ENCODE results near the gene PDCD7. TPM values are rescaled to one million over a fixed set of nuclear protein-coding genes. Genes with fewer than 3 reads are reported as not detected.

The PDCD7 gene
- total and polyA plus RNA-seq, 2 of the 13 experiments (the other 11 are each of a cell fraction or from before 2014, with no cell fraction given): 10.1 to 14.7 TPM

DNA sequence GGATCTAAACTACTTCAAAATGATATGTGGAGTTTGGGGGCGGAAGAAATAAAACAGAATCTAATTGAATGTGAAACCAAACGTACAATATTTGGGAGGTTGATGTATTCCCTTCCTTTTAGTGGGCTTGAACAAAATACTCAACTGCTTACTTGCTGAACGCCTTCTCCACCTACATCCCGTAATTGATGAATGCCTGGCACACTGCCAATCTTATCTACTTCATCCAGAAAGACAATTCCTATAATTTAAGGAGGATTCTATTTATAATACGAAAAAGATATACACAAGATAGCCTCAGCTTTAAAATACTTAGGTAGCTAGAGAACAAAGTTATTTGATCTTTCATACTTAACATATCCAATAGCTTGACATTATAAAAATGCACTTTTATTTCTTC is 23.1 kb upstream of the PDCD7 start:
- in situ Hi-C loops (cut with HindIII; ENCODE audit: extremely low pct_ligation_motif_present, low pct_unique_long_range_greater_than_20kb): no loop called here
- no TSS peak for BruUV-seq (replicated peaks)

DNA sequence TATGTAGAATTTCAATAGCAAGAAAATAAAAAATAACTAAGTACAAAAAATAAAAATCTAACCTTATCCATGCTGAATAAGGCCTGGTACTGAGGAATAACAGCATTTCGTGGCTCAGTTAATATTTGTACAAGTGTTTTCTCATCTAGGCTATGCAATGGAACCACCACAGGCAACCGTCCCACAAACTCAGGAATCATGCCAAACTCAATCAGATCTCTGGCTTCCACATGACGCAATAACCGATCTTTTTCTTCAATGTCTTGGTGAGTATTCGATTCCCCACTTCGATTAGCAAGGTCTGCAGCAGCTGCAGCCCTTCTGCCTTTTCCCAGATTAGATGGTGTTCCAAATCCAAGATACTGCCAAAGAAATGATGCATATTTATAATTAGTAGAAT is 21.1 kb upstream of the PDCD7 start:
- Histone ChIP-seq H3K4me3 (replicated peaks in 1 of 3; ENCODE audit: insufficient read depth in 1 of 3, low read depth in 2 of 3, low read length in 3 of 3) (no peak overlapping the region), H3K9ac (ENCODE audit: insufficient read depth, low read depth, low read length) (no peak overlapping the region), H3K27me3 (ENCODE audit: control insufficient read depth in 1 of 2, insufficient read depth in 2 of 2, low read length in 2 of 2) (no peaks in the 10 kb centered on the region), H3K4me2 (ENCODE audit: low read depth, low read length) (no peak overlapping the region), H3K79me2 (ENCODE audit: insufficient read depth, low read length) (no peaks in the 10 kb centered on the region), H3K36me3 (replicated peaks in 1 of 2; ENCODE audit: control insufficient read depth in 1 of 2, insufficient read depth in 2 of 2, low read length in 2 of 2) (peaks cover 16 to 66% of the 10 kb centered on the region in 2 experiments), H3K4me1 (ENCODE audit: insufficient read depth, low read length) (no peaks in the 10 kb centered on the region), H2AFZ (ENCODE audit: low read length) (no peak overlapping the region), H3K27ac (ENCODE audit: extremely low read length, insufficient read depth, low read length) (no peak overlapping the region), H4K20me1 (ENCODE audit: insufficient read depth, low read length) (no peaks in the 10 kb centered on the region), H3K9me3 (ENCODE audit: low read length) (no peaks in the 10 kb centered on the region)
- intact Hi-C loops (cut with micrococcal nuclease; ENCODE audit: unreplicated experiment): no loop called here
- CTCF ChIA-PET (ENCODE audit: low intra/inter-chr PET ratio, low total read pairs): no interaction called here
- TF ChIP-seq ONECUT2 (CRISPR knock-in tag; IDR thresholded peaks at IDR 0.05) (no peak), CEBPB (IDR thresholded peaks at IDR 0.05; ENCODE audit: borderline replicate concordance, low read depth, low read length) (peak; percentile 64)
- ATAC-seq: no peak
- POLR2A ChIA-PET: no interaction called here
- BruUV-seq (replicated peaks): no TSS peak
- no peak for DNase-seq (ENCODE audit: low spot score)
- 95% methylated on average over 6 of the region's 6 CpGs for WGBS (ENCODE audit: low lambda C conversion rate)
- no peak for FAIRE-seq
- in situ Hi-C loops (cut with HindIII; ENCODE audit: extremely low pct_ligation_motif_present, low pct_unique_long_range_greater_than_20kb): no loop called here

More for the DNA sequence above, 23.1 kb upstream of the PDCD7 start:
- Histone ChIP-seq H2AFZ (ENCODE audit: low read length) (no peak overlapping the region), H3K36me3 (replicated peaks in 1 of 2; ENCODE audit: control insufficient read depth in 1 of 2, insufficient read depth in 2 of 2, low read length in 2 of 2) (peaks cover 16 to 71% of the 10 kb centered on the region in 2 experiments), H3K27me3 (ENCODE audit: control insufficient read depth in 1 of 2, insufficient read depth in 2 of 2, low read length in 2 of 2) (no peaks in the 10 kb centered on the region), H3K9ac (ENCODE audit: insufficient read depth, low read depth, low read length) (no peak overlapping the region), H4K20me1 (ENCODE audit: insufficient read depth, low read length) (no peaks in the 10 kb centered on the region), H3K4me3 (replicated peaks in 1 of 3; ENCODE audit: insufficient read depth in 1 of 3, low read depth in 2 of 3, low read length in 3 of 3) (no peak overlapping the region), H3K79me2 (ENCODE audit: insufficient read depth, low read length) (no peaks in the 10 kb centered on the region), H3K27ac (ENCODE audit: extremely low read length, insufficient read depth, low read length) (no peak overlapping the region), H3K9me3 (ENCODE audit: low read length) (no peaks in the 10 kb centered on the region), H3K4me2 (ENCODE audit: low read depth, low read length) (no peak overlapping the region), H3K4me1 (ENCODE audit: insufficient read depth, low read length) (no peaks in the 10 kb centered on the region)
- FAIRE-seq: no peak
- DNase-seq (ENCODE audit: low spot score): no peak
- TF ChIP-seq SCMH1 (CRISPR knock-in tag; IDR thresholded peaks at IDR 0.05; ENCODE audit: borderline replicate concordance) (no peak), LCORL (IDR thresholded peaks at IDR 0.05) (peak; percentile 55; the same call in 1 of the 2 replicates), LCORL (CRISPR knock-in tag; IDR thresholded peaks at IDR 0.05) (no peak), SP4 (CRISPR knock-in tag; IDR thresholded peaks at IDR 0.05) (no peak), IKZF4 (CRISPR knock-in tag; IDR thresholded peaks at IDR 0.05; ENCODE audit: borderline replicate concordance, low read depth, not compliant biosample characterization) (no peak), ZSCAN29 (CRISPR knock-in tag; conservative IDR thresholded peaks at IDR 0.05) (no peak)
- CTCF ChIA-PET (ENCODE audit: low intra/inter-chr PET ratio, low total read pairs): no interaction called here
- POLR2A ChIA-PET: no interaction called here
- intact Hi-C loops (cut with micrococcal nuclease; ENCODE audit: unreplicated experiment): no loop called here
- ATAC-seq: no peak
- WGBS (ENCODE audit: low lambda C conversion rate): 96% methylated on average over 5 of the region's 5 CpGs

Measured in HepG2 (cell line).